Activated CD8-positive, alpha-beta T cell treated with anti-CD3 and anti-CD28 coated beads for 36 hours (primary cell): ENCODE results near the gene NCK2. TPM values are rescaled to one million over a fixed set of nuclear protein-coding genes. Genes with fewer than 3 reads are reported as not detected.
A peak's percentile ranks its signal among the peaks of the same experiment; 100 is the strongest.

Experiments used
- ATAC-seq: fragments of 200-7000 bp; cut with Tn5 transposase; one replicate; pipeline ENCODE4 v1.10.0; 2021; ENCODE audit warnings: mild to moderate bottlenecking, moderate library complexity
- CTCF ChIA-PET: fragments of 350-600 bp; sonication (Branson Sonifier 250); formaldehyde crosslinking; loops from one replicate; lab custom pipeline; 2021; ENCODE audit warnings: antibody characterized with exemption; lab: Charles Lee
- POLR2A ChIA-PET: fragments of 350-600 bp; sonication (Branson Sonifier 250); formaldehyde crosslinking; loops from one replicate; lab custom pipeline; 2021; ENCODE audit warnings: antibody characterized with exemption; lab: Charles Lee
- DNase-seq: peaks from one replicate; pipeline ENCODE4 v3.0.0-alpha.2; 2020
- H3K27ac Mint-ChIP-seq: one replicate; pipeline ENCODE4 v1.8.0; 2021; ENCODE audit warnings: mild to moderate bottlenecking, mixed read lengths
- H3K27me3 Mint-ChIP-seq: one replicate; pipeline ENCODE4 v1.8.0; 2021; ENCODE audit warnings: mixed read lengths
- H3K36me3 Mint-ChIP-seq: one replicate; pipeline ENCODE4 v1.8.0; 2021; ENCODE audit warnings: low read depth, mixed read lengths
- H3K4me1 Mint-ChIP-seq: one replicate; pipeline ENCODE4 v1.8.0; 2021; ENCODE audit warnings: low read depth, mixed read lengths
- H3K4me3 Mint-ChIP-seq: one replicate; pipeline ENCODE4 v1.8.0; 2021; ENCODE audit warnings: mild to moderate bottlenecking, moderate library complexity, mixed read lengths
- H3K9me3 Mint-ChIP-seq: one replicate; pipeline ENCODE4 v1.8.0; 2021; ENCODE audit warnings: mixed read lengths
- intact Hi-C: fragments of 100-400 bp; cut with micrococcal nuclease; formaldehyde crosslinking; loops from one replicate; pipeline ENCODE4 v1.10.0; 2022
- total RNA-seq, 2 experiments: library from RNA; stranded (reverse); gene quantifications; one replicate each; pipeline ENCODE4 v1.2.3, GENCODE V29; 2021
- TF ChIP-seq, protein P1 (sequence below): fragments of 200-600 bp; IDR thresholded peaks from one replicate; pipeline ENCODE4 v1.8.0; 2022; ENCODE audit warnings: antibody characterized with exemption, mild to moderate bottlenecking

The NCK2 gene
- total RNA-seq, 2 experiments from 2014 or later = 68.3 to 69.7 TPM

DNA sequence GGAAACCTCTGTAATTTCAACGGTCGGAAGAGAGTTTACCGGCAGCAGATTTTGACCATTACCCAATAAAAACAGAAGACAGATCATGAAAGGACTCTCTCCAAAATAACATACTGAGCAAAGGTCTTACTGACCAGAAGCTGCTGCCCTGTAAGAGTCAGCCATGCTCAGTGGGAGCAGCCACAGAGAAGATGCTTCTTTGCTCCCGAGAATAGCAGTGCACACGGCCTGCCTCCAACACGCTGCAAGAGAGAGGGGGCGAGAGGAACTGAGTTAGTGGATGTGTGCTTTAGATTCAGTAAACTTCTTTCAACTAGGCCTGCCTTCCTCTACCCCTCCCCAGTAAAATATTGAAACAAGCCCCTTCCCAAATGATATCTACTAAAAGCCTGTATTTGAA is 103.7 kb downstream of the NCK2 start:
- no peak overlapping the region for H3K4me3 Mint-ChIP-seq
- H3K9me3 Mint-ChIP-seq = peaks cover 4% of the 10 kb centered on the region
- no peaks in the 10 kb centered on the region for H3K27me3 Mint-ChIP-seq
- H3K4me1 Mint-ChIP-seq = peaks cover 79% of the 10 kb centered on the region
- peak overlapping the region; percentile 79 for H3K27ac Mint-ChIP-seq
- TF ChIP-seq, protein P1, sequence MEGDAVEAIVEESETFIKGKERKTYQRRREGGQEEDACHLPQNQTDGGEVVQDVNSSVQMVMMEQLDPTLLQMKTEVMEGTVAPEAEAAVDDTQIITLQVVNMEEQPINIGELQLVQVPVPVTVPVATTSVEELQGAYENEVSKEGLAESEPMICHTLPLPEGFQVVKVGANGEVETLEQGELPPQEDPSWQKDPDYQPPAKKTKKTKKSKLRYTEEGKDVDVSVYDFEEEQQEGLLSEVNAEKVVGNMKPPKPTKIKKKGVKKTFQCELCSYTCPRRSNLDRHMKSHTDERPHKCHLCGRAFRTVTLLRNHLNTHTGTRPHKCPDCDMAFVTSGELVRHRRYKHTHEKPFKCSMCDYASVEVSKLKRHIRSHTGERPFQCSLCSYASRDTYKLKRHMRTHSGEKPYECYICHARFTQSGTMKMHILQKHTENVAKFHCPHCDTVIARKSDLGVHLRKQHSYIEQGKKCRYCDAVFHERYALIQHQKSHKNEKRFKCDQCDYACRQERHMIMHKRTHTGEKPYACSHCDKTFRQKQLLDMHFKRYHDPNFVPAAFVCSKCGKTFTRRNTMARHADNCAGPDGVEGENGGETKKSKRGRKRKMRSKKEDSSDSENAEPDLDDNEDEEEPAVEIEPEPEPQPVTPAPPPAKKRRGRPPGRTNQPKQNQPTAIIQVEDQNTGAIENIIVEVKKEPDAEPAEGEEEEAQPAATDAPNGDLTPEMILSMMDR = no peak
- ChIA-PET CTCF (interaction anchor here (1.1 kb wide), 1 partner anchor 9 kb away, joined by 3 read pairs; no protein-coding TSS in a partner anchor), POLR2A (interaction anchor here (1.0 kb wide), 1 partner anchor 8 kb away, joined by 3 read pairs; no protein-coding TSS in a partner anchor)
- H3K36me3 Mint-ChIP-seq = peaks cover 57% of the 10 kb centered on the region
- ATAC-seq (peak; percentile 40), DNase-seq (no peak)
- intact Hi-C loops = no loop called here

DNA sequence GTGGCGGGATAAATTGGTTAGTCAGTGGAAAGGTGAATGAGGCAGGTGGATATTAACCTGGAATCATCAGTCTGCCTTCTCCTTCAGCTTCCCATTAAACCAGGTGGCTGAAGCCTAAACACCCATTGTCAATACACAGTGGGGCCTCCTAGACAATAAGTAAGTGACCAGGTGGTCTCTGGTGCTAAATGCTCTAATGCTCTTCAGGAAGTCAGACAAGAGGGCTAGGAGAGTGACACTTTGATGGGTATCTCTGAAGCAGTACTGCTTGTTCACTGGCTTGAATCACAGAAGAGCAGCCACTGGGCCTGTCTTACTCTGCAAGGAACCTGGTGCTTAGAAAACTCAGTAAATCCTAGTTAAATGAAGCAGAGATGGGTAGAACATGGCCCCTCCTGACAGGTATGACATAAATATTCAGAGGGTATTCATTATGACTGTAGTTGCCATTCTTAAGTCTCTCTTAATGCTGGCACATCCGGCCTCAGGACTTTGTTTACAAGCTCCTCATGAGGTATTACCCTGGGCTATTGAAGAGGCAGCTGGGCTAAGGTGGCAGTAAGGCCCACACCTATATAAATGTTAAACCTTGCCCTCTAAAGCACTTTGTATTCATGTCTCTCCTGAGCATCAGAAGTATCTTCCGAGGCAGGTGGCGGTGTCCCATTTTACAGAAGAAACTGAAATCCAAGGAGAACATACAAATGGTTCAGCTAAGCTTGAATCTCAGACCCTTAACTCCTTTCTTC is 104.9 kb downstream of the NCK2 start:
- DNase-seq (no peak), ATAC-seq (peak; percentile 13)
- peaks cover 78% of the 10 kb centered on the region for H3K4me1 Mint-ChIP-seq
- TF ChIP-seq, protein P1 = no peak
- peak overlapping the region; percentile 79 for H3K27ac Mint-ChIP-seq
- intact Hi-C loops = no loop called here
- CTCF ChIA-PET = interaction anchor here (1.2 to 1.4 kb wide), 3 partner anchors 8 to 102 kb away, joined by 3 read pairs; no protein-coding TSS in a partner anchor
- POLR2A ChIA-PET = interaction anchor here (0.6 to 1.7 kb wide), 3 partner anchors 10 to 27 kb away, joined by 3 to 5 read pairs (median 4); no protein-coding TSS in a partner anchor
- H3K4me3 Mint-ChIP-seq = no peak overlapping the region
- H3K36me3 Mint-ChIP-seq = peaks cover 54% of the 10 kb centered on the region
- peaks cover 6% of the 10 kb centered on the region for H3K9me3 Mint-ChIP-seq
- H3K27me3 Mint-ChIP-seq = no peaks in the 10 kb centered on the region

DNA sequence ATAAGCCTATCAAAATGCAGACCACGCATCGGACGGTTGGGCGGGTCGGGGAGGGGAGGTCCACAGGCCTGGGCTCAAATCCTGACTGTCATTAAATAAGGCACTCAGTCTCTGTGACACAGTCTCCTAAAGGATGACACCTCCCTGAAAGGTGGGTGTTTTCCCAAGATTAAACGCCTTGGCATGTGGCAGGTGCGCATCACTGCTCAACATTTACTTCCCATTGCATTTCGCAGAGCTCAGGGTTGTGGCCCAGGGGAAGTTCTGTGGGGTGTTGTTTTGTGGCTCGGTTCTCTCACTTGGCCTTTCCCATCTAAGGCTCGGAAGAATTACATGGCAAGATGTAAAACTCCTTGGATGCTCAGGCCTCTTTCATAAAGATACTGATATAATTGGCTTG is 107.4 kb downstream of the NCK2 start:
- H3K4me1 Mint-ChIP-seq = peaks cover 83% of the 10 kb centered on the region
- H3K4me3 Mint-ChIP-seq = no peak overlapping the region
- POLR2A ChIA-PET = interaction anchor here (1.1 kb wide), 1 partner anchor 10 kb away, joined by 4 read pairs; no protein-coding TSS in a partner anchor
- peaks cover 55% of the 10 kb centered on the region for H3K36me3 Mint-ChIP-seq
- intact Hi-C loops = no loop called here
- peaks cover 6% of the 10 kb centered on the region for H3K9me3 Mint-ChIP-seq
- ATAC-seq (no peak), DNase-seq (no peak)
- TF ChIP-seq, protein P1 = no peak
- CTCF ChIA-PET = interaction anchor here (0.8 kb wide), 1 partner anchor 275 kb away, joined by 3 read pairs; no protein-coding TSS in a partner anchor
- H3K27ac Mint-ChIP-seq = peak overlapping the region; percentile 79
- no peaks in the 10 kb centered on the region for H3K27me3 Mint-ChIP-seq

DNA sequence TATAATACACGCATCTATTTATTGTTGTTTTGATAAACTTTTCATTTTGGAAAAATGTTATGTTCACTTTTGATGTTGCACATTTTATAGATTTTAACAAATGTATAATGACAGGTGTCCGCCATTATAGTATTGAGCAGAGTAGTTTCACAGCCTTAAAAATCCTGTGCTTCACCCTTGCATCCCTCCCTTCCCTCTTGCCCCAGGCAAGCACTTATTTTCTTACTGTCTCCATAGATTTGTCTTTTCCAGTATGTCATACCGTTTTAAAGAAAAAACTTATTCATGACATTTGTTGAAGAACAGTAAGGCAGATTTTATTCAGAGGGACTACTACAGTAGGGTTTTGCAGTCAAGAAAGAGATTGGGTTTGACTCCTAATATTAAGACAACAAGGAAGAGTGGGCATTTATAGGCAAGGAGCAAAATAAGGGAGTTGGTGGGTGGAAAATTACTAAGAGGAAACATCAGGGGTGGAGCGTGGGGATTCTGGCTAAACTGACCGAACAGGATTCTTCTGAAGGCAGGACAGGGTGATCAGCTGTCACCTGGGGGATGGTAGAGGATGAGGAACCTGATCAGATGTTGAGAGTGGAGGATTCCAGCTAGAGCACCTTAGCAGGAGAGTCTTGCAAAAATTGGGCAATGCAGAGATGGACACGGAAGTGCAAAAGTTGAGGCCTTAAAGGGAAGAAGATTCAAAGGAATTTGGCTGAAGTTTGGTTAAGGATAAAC is 108.8 kb downstream of the NCK2 start:
- intact Hi-C loops = no loop called here
- DNase-seq (no peak), ATAC-seq (no peak)
- Mint-ChIP-seq H3K27ac (peak overlapping the region; percentile 79), H3K4me1 (peaks cover 84% of the 10 kb centered on the region), H3K27me3 (no peaks in the 10 kb centered on the region), H3K36me3 (peaks cover 58% of the 10 kb centered on the region), H3K9me3 (peaks cover 6% of the 10 kb centered on the region), H3K4me3 (no peak overlapping the region)
- ChIA-PET POLR2A (interaction anchor here (1.1 kb wide), 1 partner anchor 12 kb away, joined by 4 read pairs; no protein-coding TSS in a partner anchor), CTCF (no interaction called here)
- TF ChIP-seq, protein P1 = no peak
